GM13976 (cell line): ENCODE data around the gene DDI2.

Source experiments
- DNase-seq: peaks from one replicate; pipeline ENCODE4 v3.0.0; 2012; ENCODE audit warnings: low spot score
- in situ Hi-C: fragments of 300-500 bp; cut with MboI; formaldehyde crosslinking; loops from one replicate; pipeline ENCODE4 v1.12.0; 2022; ENCODE audit warnings: low sequenced_read_pairs, mixed read lengths, inconsistent platforms; ENCODE audit not compliant: unreplicated experiment
- TF ChIP-seq, protein P1 (sequence below): IDR thresholded peaks from 2 replicates; pipeline ENCODE4 v1.5.1; 2012; ENCODE audit warnings: borderline replicate concordance, mild to moderate bottlenecking; ENCODE audit not compliant: insufficient read depth; ENCODE audit errors: extremely low read depth, missing control alignments, control extremely low read depth

Gene DDI2

DNA sequence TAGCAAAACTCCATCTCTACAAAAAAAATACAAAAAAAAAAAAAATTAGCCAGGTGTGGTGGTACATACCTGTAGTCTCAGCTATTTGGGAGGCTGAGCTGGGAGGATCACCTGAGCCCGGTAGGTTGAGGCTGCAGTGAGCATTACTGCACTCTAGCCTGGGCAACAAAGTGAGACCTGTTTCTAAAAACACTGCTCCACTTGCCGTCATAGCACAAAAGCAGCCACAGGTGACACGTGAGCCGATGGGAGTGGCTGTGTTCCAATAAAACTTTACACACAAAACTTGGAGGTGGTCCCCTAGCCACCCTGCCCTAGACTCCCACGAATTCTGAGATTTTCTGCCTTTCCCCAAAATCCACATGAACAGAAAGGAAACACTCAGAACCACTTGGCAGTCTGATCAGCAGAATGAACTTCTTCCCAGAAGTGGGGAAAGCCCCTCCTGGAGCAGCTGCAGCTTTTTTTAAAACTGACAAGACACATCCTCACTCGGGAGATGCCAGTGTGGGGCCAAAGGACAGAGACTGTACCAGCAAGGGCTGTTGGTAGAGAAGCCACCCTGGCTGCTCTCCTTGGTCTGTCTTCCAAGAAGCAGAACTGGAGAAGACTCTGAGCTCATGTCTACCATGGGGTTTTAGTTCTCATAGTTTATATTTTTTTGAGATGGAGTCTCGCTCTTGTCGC is 90.1 kb downstream of the DDI2 start:
- TF ChIP-seq, protein P1, sequence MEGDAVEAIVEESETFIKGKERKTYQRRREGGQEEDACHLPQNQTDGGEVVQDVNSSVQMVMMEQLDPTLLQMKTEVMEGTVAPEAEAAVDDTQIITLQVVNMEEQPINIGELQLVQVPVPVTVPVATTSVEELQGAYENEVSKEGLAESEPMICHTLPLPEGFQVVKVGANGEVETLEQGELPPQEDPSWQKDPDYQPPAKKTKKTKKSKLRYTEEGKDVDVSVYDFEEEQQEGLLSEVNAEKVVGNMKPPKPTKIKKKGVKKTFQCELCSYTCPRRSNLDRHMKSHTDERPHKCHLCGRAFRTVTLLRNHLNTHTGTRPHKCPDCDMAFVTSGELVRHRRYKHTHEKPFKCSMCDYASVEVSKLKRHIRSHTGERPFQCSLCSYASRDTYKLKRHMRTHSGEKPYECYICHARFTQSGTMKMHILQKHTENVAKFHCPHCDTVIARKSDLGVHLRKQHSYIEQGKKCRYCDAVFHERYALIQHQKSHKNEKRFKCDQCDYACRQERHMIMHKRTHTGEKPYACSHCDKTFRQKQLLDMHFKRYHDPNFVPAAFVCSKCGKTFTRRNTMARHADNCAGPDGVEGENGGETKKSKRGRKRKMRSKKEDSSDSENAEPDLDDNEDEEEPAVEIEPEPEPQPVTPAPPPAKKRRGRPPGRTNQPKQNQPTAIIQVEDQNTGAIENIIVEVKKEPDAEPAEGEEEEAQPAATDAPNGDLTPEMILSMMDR: no peak
- DNase-seq: no peak
- in situ Hi-C loops: no loop called here

DNA sequence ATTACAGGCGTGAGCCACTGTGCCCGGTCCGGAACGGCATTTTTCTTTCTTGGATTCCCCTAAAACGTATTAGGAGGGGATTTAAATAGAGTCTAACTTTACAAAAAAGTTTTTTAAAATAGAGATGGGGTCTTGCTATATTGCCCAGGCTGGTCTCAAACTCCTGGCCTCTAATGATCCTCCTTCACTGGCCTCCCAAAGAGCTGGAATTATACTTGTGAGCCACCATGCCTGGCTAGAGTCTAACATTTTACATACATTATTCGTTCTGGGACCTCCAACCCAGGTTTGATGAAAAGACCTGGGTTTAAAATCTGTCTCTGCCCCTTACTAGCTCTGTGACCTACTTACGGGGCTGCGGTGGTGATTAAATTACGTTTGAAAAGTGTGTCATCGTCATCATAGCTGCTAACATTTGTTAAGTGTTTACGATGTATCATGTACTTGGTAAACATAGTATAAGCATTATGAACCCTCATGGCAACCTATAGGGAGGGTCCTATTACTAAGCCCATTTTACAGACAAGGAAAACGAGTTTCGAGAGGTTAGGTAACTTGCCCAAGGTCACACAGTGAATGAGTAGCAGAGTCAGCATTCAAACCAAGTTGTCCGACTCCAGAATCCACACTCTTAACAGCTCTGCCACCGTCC is 91.4 kb downstream of the DDI2 start:
- in situ Hi-C loops: no loop called here
- TF ChIP-seq, protein P1: no peak
- DNase-seq: no peak

DNA sequence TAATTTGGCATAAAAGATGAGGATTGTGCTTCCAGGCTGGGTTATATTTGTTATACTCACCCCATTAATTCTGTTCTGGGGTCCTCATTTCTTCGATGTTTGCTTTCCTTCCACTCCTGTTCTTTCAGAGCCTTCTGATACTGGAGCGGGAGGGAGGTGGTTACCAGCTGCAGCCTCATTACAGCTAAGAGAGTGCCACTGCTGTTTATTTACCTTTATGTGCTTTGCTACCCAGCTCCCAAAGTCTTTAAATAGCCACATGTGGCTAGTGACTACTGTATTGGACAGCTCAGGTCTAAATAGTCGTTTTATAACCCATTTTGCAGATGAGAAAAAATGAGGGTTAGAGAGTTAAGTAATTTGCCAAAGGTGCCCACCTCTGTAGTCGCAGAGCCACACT is 92.0 kb downstream of the DDI2 start:
- in situ Hi-C loops: no loop called here
- DNase-seq: no peak
- TF ChIP-seq, protein P1: no peak

DNA sequence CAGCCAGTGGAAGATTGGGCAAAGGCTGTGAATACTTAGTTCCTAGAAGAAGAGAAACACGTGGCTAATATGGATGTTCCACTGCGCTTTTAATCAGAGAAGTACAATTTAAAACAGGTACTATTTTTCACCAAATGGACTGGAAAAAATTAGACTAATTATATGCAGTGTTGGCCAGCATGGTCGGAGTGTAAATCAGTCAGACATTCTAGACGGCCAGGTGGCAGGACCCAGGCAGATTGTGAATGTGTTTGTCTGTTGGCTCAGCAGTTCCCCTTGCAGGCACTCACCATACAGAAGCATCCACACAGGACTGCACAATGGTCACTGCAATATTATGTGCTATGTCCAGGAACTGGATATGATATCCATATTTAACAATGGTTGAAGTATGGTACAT is 94.9 kb downstream of the DDI2 start:
- TF ChIP-seq, protein P1: no peak
- in situ Hi-C loops: no loop called here
- DNase-seq: no peak

DNA sequence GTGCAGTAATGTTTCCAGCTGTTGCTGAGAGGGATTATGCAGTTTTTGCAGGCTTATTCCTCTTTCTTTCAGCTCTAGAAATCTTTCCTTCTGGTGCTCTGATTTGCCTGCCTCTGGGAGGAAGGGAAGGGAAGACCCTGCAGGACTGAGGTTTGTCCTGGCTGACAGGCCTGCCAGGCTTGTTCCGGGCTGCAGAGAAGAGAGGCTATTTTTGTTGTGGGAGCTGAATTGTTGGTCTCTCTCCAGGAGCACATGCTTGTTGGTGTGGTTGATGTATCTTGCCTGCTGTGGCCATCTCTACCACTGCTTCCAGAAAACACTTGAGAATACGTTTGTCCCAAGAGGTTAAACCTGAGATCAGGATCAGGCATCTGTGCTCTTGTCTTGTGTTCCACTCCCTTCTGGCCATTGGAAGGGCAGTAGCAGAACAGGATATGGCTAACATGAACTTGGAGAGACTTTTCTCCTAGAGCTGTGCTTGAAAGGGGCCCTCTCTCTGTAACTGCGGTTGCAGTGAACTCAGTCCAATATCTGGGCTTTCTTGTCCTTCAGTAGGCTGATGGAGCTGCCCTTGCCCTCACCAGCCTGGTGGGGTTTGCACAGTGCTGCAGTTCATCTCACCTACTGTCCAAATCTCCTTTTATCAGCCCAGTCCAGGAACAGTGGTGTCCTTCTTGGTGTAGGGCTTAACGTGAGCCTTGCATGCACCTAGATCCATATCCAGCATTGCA is 97.3 kb downstream of the DDI2 start:
- no peak for DNase-seq
- in situ Hi-C loops: no loop called here
- TF ChIP-seq, protein P1: no peak

DNA sequence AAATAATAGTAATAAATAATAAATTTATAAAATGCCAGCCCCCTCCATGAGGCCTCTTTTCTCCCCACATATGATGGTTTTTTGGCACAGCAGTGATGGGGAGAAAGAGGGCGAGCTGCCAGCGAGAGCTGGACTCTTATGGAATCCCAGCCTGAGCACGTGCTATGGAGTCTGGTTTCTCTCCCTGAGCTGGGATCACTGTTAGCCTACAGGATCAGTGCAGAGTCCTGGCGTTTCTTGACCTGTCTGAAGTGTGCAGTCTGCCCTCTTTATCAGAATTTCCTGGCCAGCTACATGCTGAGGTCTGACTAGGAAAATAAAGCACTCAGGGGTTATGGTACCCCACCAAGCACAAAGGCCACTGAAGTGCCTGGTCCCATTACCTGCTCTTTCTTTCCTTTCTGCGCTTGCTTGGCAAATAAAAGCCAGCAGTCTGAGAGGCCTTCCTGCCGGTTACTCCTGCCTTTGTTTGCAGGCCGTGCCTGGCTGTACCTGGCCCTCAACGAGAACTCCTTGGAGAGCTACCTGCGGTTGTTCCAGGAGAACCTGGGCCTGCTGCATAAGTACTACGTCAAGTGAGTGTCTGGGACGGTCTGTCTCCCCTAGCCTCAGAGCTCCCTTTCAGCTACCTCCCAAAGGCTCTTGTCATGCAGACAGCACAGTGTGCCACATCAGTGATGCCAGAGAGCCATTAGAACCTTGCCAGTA is 100.3 kb downstream of the DDI2 start:
- no peak for DNase-seq
- in situ Hi-C loops: no loop called here

More for the DNA sequence above, 100.3 kb downstream of the DDI2 start:
- TF ChIP-seq, protein P1: no peak
